Measurements from ENCODE around the gene CCDC196.

Gene CCDC196, protein sequence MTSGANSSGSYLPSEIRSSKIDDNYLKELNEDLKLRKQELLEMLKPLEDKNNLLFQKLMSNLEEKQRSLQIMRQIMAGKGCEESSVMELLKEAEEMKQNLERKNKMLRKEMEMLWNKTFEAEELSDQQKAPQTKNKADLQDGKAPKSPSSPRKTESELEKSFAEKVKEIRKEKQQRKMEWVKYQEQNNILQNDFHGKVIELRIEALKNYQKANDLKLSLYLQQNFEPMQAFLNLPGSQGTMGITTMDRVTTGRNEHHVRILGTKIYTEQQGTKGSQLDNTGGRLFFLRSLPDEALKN
- total RNA-seq, result 0 reads per million in 9 experiments

DNA sequence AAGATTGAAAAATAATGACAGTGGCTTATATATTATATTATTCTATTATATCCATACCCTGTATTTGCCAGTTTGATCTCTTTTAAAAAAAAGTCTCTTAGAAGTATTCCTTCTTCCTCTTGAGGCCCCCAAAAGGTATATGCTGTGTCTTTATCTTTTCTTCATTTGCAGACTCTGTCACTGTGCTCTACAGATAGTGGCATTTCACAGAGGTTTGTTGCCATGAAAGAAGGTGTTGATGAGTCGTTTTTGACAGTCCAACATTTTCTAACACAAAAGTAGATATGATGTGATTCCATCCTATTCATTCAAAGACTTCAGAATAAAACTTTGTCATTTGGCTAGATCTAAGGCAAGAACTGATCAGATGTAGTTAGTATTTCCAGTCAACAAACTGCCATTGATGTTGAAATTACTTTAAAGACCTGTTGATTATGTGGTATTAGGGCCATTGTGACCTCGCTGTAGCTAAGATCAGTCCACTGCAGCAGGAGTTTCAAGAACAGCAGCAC lies at the start of gene CCDC196:
TSS of gene CCDC196 (plus strand) at position 462 of the 512 bp plus-strand sequence. CDS start 132 bp downstream, outside the sequence.
- no peaks in the 10 kb centered on the region for H3K9me3 Mint-ChIP-seq
- no peak within 1 kb of the TSS for H3K27ac Mint-ChIP-seq
- no peak for DNase-seq
- H3K36me3 Mint-ChIP-seq (ENCODE audit: insufficient read depth), result no peaks in the 10 kb centered on the region
- peaks cover 0 to 4% of the 10 kb centered on the region in 2 donors for H3K4me1 Mint-ChIP-seq (ENCODE audit: low read depth in 2 of 2)
- no peak for ATAC-seq (replicated peaks)
- no peak within 1 kb of the TSS for H3K4me3 Mint-ChIP-seq
- no peaks in the 10 kb centered on the region for H3K27me3 Mint-ChIP-seq

- Mint-ChIP-seq H3K27me3 (peaks cover 0 to 6% of the 10 kb centered on the region in 2 donors), H3K4me3 (no peak overlapping the region), H3K4me1 (ENCODE audit: low read depth in 2 of 2) (no peaks in the 10 kb centered on the region), H3K9me3 (peaks cover 0 to 2% of the 10 kb centered on the region in 2 donors), H3K27ac (no peak overlapping the region), H3K36me3 (ENCODE audit: insufficient read depth) (no peaks in the 10 kb centered on the region)
- DNase-seq (no peak), ATAC-seq (replicated peaks) (no peak)
Observed at GRCh38 chr14:66440801-66441200, 45.4 kb upstream of the CCDC196 start.

DNA sequence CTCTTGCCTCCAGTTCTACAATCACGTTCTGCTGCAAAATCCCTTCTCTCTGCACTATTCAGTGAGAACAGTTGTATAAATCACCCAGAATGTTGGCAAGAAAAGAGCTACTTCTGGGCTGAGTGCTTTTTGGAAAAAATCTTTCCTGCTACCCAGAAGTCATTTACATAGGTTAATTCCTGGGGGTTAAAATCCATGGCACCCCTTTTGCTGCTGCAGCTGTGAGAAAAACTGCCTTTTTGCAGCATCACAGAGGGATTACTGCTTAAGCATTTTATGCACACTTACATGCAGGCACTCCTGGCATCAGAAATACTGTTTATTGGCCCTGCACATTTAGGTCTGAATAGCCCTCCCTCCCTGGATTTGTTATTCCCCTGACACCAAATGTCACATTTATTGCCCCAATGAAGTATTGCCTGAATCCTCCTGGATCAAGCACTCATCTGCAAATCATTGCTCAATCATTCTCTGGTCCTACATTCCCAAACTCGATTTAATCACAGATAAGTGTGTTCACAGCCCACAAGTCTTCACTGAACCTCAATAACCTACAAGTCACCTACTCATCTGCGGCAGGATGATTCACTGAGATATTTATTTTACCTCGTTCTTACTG lies 43.1 kb upstream of the CCDC196 start:
- ATAC-seq (replicated peaks) (no peak), DNase-seq (no peak)
- no peak overlapping the region for H3K4me3 Mint-ChIP-seq
- H3K27ac Mint-ChIP-seq, result no peak overlapping the region
- peaks cover 0 to 2% of the 10 kb centered on the region in 2 donors for H3K9me3 Mint-ChIP-seq
- no peaks in the 10 kb centered on the region for H3K4me1 Mint-ChIP-seq (ENCODE audit: low read depth in 2 of 2)
- H3K27me3 Mint-ChIP-seq, result peaks cover 0 to 6% of the 10 kb centered on the region in 2 donors
- no peaks in the 10 kb centered on the region for H3K36me3 Mint-ChIP-seq (ENCODE audit: insufficient read depth)

GRCh38 chr14:66443785-66444184 lies 42.4 kb upstream of the CCDC196 start:
- H3K27me3 Mint-ChIP-seq, result peaks cover 0 to 6% of the 10 kb centered on the region in 2 donors
- ATAC-seq (replicated peaks), result no peak

GRCh38 chr14:66444271-66444927 lies 41.8 kb upstream of the CCDC196 start:
- Mint-ChIP-seq H3K4me3 (no peak overlapping the region), H3K36me3 (ENCODE audit: insufficient read depth) (no peaks in the 10 kb centered on the region), H3K9me3 (peaks cover 0 to 2% of the 10 kb centered on the region in 2 donors), H3K4me1 (ENCODE audit: low read depth in 2 of 2) (no peaks in the 10 kb centered on the region), H3K27ac (no peak overlapping the region), H3K27me3 (peaks cover 0 to 6% of the 10 kb centered on the region in 2 donors)
- DNase-seq, result no peak
- no peak for ATAC-seq (replicated peaks)

More at GRCh38 chr14:66443785-66444184, 42.4 kb upstream of the CCDC196 start:
- Mint-ChIP-seq H3K27ac (no peak overlapping the region), H3K4me1 (ENCODE audit: low read depth in 2 of 2) (no peaks in the 10 kb centered on the region), H3K4me3 (no peak overlapping the region), H3K36me3 (ENCODE audit: insufficient read depth) (no peaks in the 10 kb centered on the region), H3K9me3 (peaks cover 0 to 2% of the 10 kb centered on the region in 2 donors)
- DNase-seq, result no peak

GRCh38 chr14:66445936-66446335 lies 40.2 kb upstream of the CCDC196 start:
- DNase-seq (no peak), ATAC-seq (replicated peaks) (no peak)
- Mint-ChIP-seq H3K4me3 (no peak overlapping the region), H3K36me3 (ENCODE audit: insufficient read depth) (no peaks in the 10 kb centered on the region), H3K27ac (no peak overlapping the region), H3K4me1 (ENCODE audit: low read depth in 2 of 2) (no peaks in the 10 kb centered on the region), H3K9me3 (no peaks in the 10 kb centered on the region), H3K27me3 (peaks cover 0 to 6% of the 10 kb centered on the region in 2 donors)

- no peak overlapping the region for H3K4me3 Mint-ChIP-seq
- no peaks in the 10 kb centered on the region for H3K36me3 Mint-ChIP-seq (ENCODE audit: insufficient read depth)
- peaks cover 0 to 4% of the 10 kb centered on the region in 2 donors for H3K9me3 Mint-ChIP-seq
- ATAC-seq (replicated peaks) (no peak), DNase-seq (no peak)
- H3K27ac Mint-ChIP-seq, result no peak overlapping the region
- no peaks in the 10 kb centered on the region for H3K4me1 Mint-ChIP-seq (ENCODE audit: low read depth in 2 of 2)
- peaks cover 0 to 7% of the 10 kb centered on the region in 2 donors for H3K27me3 Mint-ChIP-seq
Observed at GRCh38 chr14:66453469-66453868, 32.7 kb upstream of the CCDC196 start.

- no peak for DNase-seq
- Mint-ChIP-seq H3K36me3 (ENCODE audit: insufficient read depth) (no peaks in the 10 kb centered on the region), H3K4me3 (no peak overlapping the region), H3K27me3 (peaks cover 0 to 5% of the 10 kb centered on the region in 2 donors), H3K27ac (no peak overlapping the region), H3K9me3 (peaks cover 0 to 4% of the 10 kb centered on the region in 2 donors), H3K4me1 (ENCODE audit: low read depth in 2 of 2) (no peaks in the 10 kb centered on the region)
- peak; percentile 73 for ATAC-seq (replicated peaks)
Observed at GRCh38 chr14:66459603-66460002, 26.6 kb upstream of the CCDC196 start.

GRCh38 chr14:66464261-66464660 lies 21.9 kb upstream of the CCDC196 start:
- Mint-ChIP-seq H3K27ac (no peak overlapping the region), H3K27me3 (no peaks in the 10 kb centered on the region), H3K9me3 (no peaks in the 10 kb centered on the region), H3K4me3 (no peak overlapping the region), H3K36me3 (ENCODE audit: insufficient read depth) (no peaks in the 10 kb centered on the region), H3K4me1 (ENCODE audit: low read depth in 2 of 2) (no peaks in the 10 kb centered on the region)
- no peak for ATAC-seq (replicated peaks)
- no peak for DNase-seq

GRCh38 chr14:66468778-66469367 lies 17.3 kb upstream of the CCDC196 start:
- H3K27me3 Mint-ChIP-seq, result no peaks in the 10 kb centered on the region
- H3K4me1 Mint-ChIP-seq (ENCODE audit: low read depth in 2 of 2), result no peaks in the 10 kb centered on the region
- no peak overlapping the region for H3K4me3 Mint-ChIP-seq
- no peaks in the 10 kb centered on the region for H3K36me3 Mint-ChIP-seq (ENCODE audit: insufficient read depth)
- ATAC-seq (replicated peaks), result no peak
- no peaks in the 10 kb centered on the region for H3K9me3 Mint-ChIP-seq
- H3K27ac Mint-ChIP-seq, result no peak overlapping the region
- no peak for DNase-seq

GRCh38 chr14:66471584-66471983 lies 14.6 kb upstream of the CCDC196 start:
- no peaks in the 10 kb centered on the region for H3K27me3 Mint-ChIP-seq
- no peaks in the 10 kb centered on the region for H3K36me3 Mint-ChIP-seq (ENCODE audit: insufficient read depth)
- DNase-seq (no peak), ATAC-seq (replicated peaks) (no peak)
- H3K4me1 Mint-ChIP-seq (ENCODE audit: low read depth in 2 of 2), result no peaks in the 10 kb centered on the region
- H3K27ac Mint-ChIP-seq, result no peak overlapping the region
- no peak overlapping the region for H3K4me3 Mint-ChIP-seq
- H3K9me3 Mint-ChIP-seq, result no peaks in the 10 kb centered on the region

GRCh38 chr14:66472251-66472650 lies 13.9 kb upstream of the CCDC196 start:
- H3K36me3 Mint-ChIP-seq (ENCODE audit: insufficient read depth), result no peaks in the 10 kb centered on the region
- H3K9me3 Mint-ChIP-seq, result no peaks in the 10 kb centered on the region
- H3K27me3 Mint-ChIP-seq, result no peaks in the 10 kb centered on the region
- H3K27ac Mint-ChIP-seq, result no peak overlapping the region
- H3K4me1 Mint-ChIP-seq (ENCODE audit: low read depth in 2 of 2), result no peaks in the 10 kb centered on the region
- no peak overlapping the region for H3K4me3 Mint-ChIP-seq
- no peak for DNase-seq
- no peak for ATAC-seq (replicated peaks)

- H3K4me3 Mint-ChIP-seq, result no peak overlapping the region
Observed at GRCh38 chr14:66473223-66473622, 12.9 kb upstream of the CCDC196 start.

More at GRCh38 chr14:66473223-66473622, 12.9 kb upstream of the CCDC196 start:
- Mint-ChIP-seq H3K27me3 (no peaks in the 10 kb centered on the region), H3K9me3 (no peaks in the 10 kb centered on the region), H3K27ac (no peak overlapping the region), H3K4me1 (ENCODE audit: low read depth in 2 of 2) (no peaks in the 10 kb centered on the region), H3K36me3 (ENCODE audit: insufficient read depth) (no peaks in the 10 kb centered on the region)
- no peak for DNase-seq
- no peak for ATAC-seq (replicated peaks)
